ENCODE data around the gene MS4A8. TPM values are rescaled to one million over a fixed set of nuclear protein-coding genes. Genes with fewer than 3 reads are reported as not detected.
"Not testable (repeated sequence)": the region's sequence is repeated elsewhere in the genome, so short reads cannot be mapped to it uniquely, and the experiment has no call there.

MS4A8 gene
- total and polyA plus RNA-seq, 5 donors = 0.16 TPM; not detected in 4

- Histone ChIP-seq H3K9me3 (ENCODE audit: control insufficient read depth, low read length) (no peaks in the 10 kb centered on the region), H3K27ac (ENCODE audit: low read length) (no peak overlapping the region), H3K27me3 (ENCODE audit: control insufficient read depth, insufficient read depth) (no peaks in the 10 kb centered on the region), H3K4me3 (ENCODE audit: low read length) (no peak overlapping the region), H3K4me1 (ENCODE audit: control insufficient read depth, insufficient read depth, low read length) (peaks cover 2% of the 10 kb centered on the region)
- 64% methylated on average over 4 of the region's 4 CpGs for WGBS
- no peak for DNase-seq
- intact Hi-C loops (cut with DNase I) = no loop called here
- ATAC-seq = no peak
These were observed 2.0 kb downstream of the MS4A8 start for GRCh38 chr11:60701469-60701818.

- DNase-seq (no peak), ATAC-seq (no peak)
- no peak overlapping the region for H3K27ac ChIP-seq (ENCODE audit: low read length)
- H3K9me3 ChIP-seq (ENCODE audit: control insufficient read depth, low read length) = no peaks in the 10 kb centered on the region
- no peak overlapping the region for H3K4me3 ChIP-seq (ENCODE audit: low read length)
- peaks cover 2% of the 10 kb centered on the region for H3K4me1 ChIP-seq (ENCODE audit: control insufficient read depth, insufficient read depth, low read length)
- 89% methylated on average over 12 of the region's 12 CpGs for WGBS
- intact Hi-C loops (cut with DNase I) = no loop called here
- H3K27me3 ChIP-seq (ENCODE audit: control insufficient read depth, insufficient read depth) = no peaks in the 10 kb centered on the region
These were observed 4.0 kb downstream of the MS4A8 start for GRCh38 chr11:60703374-60703773.

- H3K4me3 ChIP-seq (ENCODE audit: low read length) = no peak overlapping the region
- no peaks in the 10 kb centered on the region for H3K9me3 ChIP-seq (ENCODE audit: control insufficient read depth, low read length)
- no peak overlapping the region for H3K27ac ChIP-seq (ENCODE audit: low read length)
- ATAC-seq = no peak
- 83% methylated on average over 5 of the region's 5 CpGs for WGBS
- H3K4me1 ChIP-seq (ENCODE audit: control insufficient read depth, insufficient read depth, low read length) = no peaks in the 10 kb centered on the region
- no peak for DNase-seq
- H3K27me3 ChIP-seq (ENCODE audit: control insufficient read depth, insufficient read depth) = no peaks in the 10 kb centered on the region
- intact Hi-C loops (cut with DNase I) = no loop called here
These were observed 6.5 kb downstream of the MS4A8 start for GRCh38 chr11:60705895-60706294.

GRCh38 chr11:60706931-60707330 is 7.5 kb downstream of the MS4A8 start:
- H3K9me3 ChIP-seq (ENCODE audit: control insufficient read depth, low read length) = no peaks in the 10 kb centered on the region
- H3K4me3 ChIP-seq (ENCODE audit: low read length) = no peak overlapping the region
- no peak for DNase-seq
- no peak for ATAC-seq
- intact Hi-C loops (cut with DNase I) = no loop called here
- 66% methylated on average over 5 of the region's 5 CpGs for WGBS
- H3K27me3 ChIP-seq (ENCODE audit: control insufficient read depth, insufficient read depth) = no peaks in the 10 kb centered on the region
- H3K4me1 ChIP-seq (ENCODE audit: control insufficient read depth, insufficient read depth, low read length) = no peaks in the 10 kb centered on the region
- H3K27ac ChIP-seq (ENCODE audit: low read length) = no peak overlapping the region

GRCh38 chr11:60710482-60710881 is 11.1 kb downstream of the MS4A8 start:
- no peak overlapping the region for H3K27ac ChIP-seq (ENCODE audit: low read length)
- WGBS = 69% methylated on average over 4 of the region's 4 CpGs
- DNase-seq (no peak), ATAC-seq (no peak)
- H3K27me3 ChIP-seq (ENCODE audit: control insufficient read depth, insufficient read depth) = no peaks in the 10 kb centered on the region
- no peaks in the 10 kb centered on the region for H3K9me3 ChIP-seq (ENCODE audit: control insufficient read depth, low read length)
- H3K4me3 ChIP-seq (ENCODE audit: low read length) = no peak overlapping the region
- H3K4me1 ChIP-seq (ENCODE audit: control insufficient read depth, insufficient read depth, low read length) = no peaks in the 10 kb centered on the region
- intact Hi-C loops (cut with DNase I) = no loop called here

GRCh38 chr11:60711276-60711675 is 11.9 kb downstream of the MS4A8 start:
- Histone ChIP-seq H3K27me3 (ENCODE audit: control insufficient read depth, insufficient read depth) (no peaks in the 10 kb centered on the region), H3K4me1 (ENCODE audit: control insufficient read depth, insufficient read depth, low read length) (no peaks in the 10 kb centered on the region), H3K4me3 (ENCODE audit: low read length) (no peak overlapping the region), H3K27ac (ENCODE audit: low read length) (no peak overlapping the region), H3K9me3 (ENCODE audit: control insufficient read depth, low read length) (no peaks in the 10 kb centered on the region)
- ATAC-seq (no peak), DNase-seq (no peak)
- 74% methylated on average over 4 of the region's 4 CpGs for WGBS
- intact Hi-C loops (cut with DNase I) = no loop called here

GRCh38 chr11:60713423-60713822 is 14.0 kb downstream of the MS4A8 start:
- H3K27ac ChIP-seq (ENCODE audit: low read length); H3K4me1 ChIP-seq (ENCODE audit: control insufficient read depth, insufficient read depth, low read length); ATAC-seq; H3K27me3 ChIP-seq (ENCODE audit: control insufficient read depth, insufficient read depth); H3K9me3 ChIP-seq (ENCODE audit: control insufficient read depth, low read length); DNase-seq; intact Hi-C loops (cut with DNase I); H3K4me3 ChIP-seq (ENCODE audit: low read length): not testable (repeated sequence)
- WGBS = 75% methylated on average over 6 of the region's 6 CpGs

GRCh38 chr11:60717956-60718355 is 18.5 kb downstream of the MS4A8 start:
- H3K4me1 ChIP-seq (ENCODE audit: control insufficient read depth, insufficient read depth, low read length) = no peaks in the 10 kb centered on the region
- intact Hi-C loops (cut with DNase I) = no loop called here
- no peak for DNase-seq
- H3K4me3 ChIP-seq (ENCODE audit: low read length) = no peak overlapping the region
- no peak overlapping the region for H3K27ac ChIP-seq (ENCODE audit: low read length)
- ATAC-seq = no peak
- WGBS = 83% methylated on average over 5 of the region's 5 CpGs
- no peaks in the 10 kb centered on the region for H3K27me3 ChIP-seq (ENCODE audit: control insufficient read depth, insufficient read depth)
- H3K9me3 ChIP-seq (ENCODE audit: control insufficient read depth, low read length) = no peaks in the 10 kb centered on the region

GRCh38 chr11:60718524-60719316 is 19.3 kb downstream of the MS4A8 start:
- Histone ChIP-seq H3K9me3 (ENCODE audit: control insufficient read depth, low read length) (no peaks in the 10 kb centered on the region), H3K4me3 (ENCODE audit: low read length) (no peak overlapping the region), H3K27me3 (ENCODE audit: control insufficient read depth, insufficient read depth) (no peaks in the 10 kb centered on the region), H3K27ac (ENCODE audit: low read length) (no peak overlapping the region), H3K4me1 (ENCODE audit: control insufficient read depth, insufficient read depth, low read length) (no peaks in the 10 kb centered on the region)
- 80% methylated on average over 10 of the region's 10 CpGs for WGBS
- no peak for DNase-seq
- intact Hi-C loops (cut with DNase I) = no loop called here
- ATAC-seq = no peak

- no peaks in the 10 kb centered on the region for H3K9me3 ChIP-seq (ENCODE audit: control insufficient read depth, low read length)
- WGBS = 81% methylated on average over 4 of the region's 4 CpGs
- ATAC-seq = no peak
- H3K4me1 ChIP-seq (ENCODE audit: control insufficient read depth, insufficient read depth, low read length) = no peaks in the 10 kb centered on the region
- no peaks in the 10 kb centered on the region for H3K27me3 ChIP-seq (ENCODE audit: control insufficient read depth, insufficient read depth)
- intact Hi-C loops (cut with DNase I) = no loop called here
- H3K4me3 ChIP-seq (ENCODE audit: low read length) = no peak overlapping the region
- DNase-seq = no peak
- H3K27ac ChIP-seq (ENCODE audit: low read length) = no peak overlapping the region
These were observed 20.0 kb downstream of the MS4A8 start for GRCh38 chr11:60719391-60719790.

- intact Hi-C loops (cut with DNase I) = no loop called here
- Histone ChIP-seq H3K27me3 (ENCODE audit: control insufficient read depth, insufficient read depth) (no peaks in the 10 kb centered on the region), H3K4me1 (ENCODE audit: control insufficient read depth, insufficient read depth, low read length) (no peaks in the 10 kb centered on the region), H3K4me3 (ENCODE audit: low read length) (no peak overlapping the region), H3K27ac (ENCODE audit: low read length) (no peak overlapping the region), H3K9me3 (ENCODE audit: control insufficient read depth, low read length) (no peaks in the 10 kb centered on the region)
- DNase-seq (no peak), ATAC-seq (no peak)
- WGBS = 77% methylated on average over 6 of the region's 6 CpGs
These were observed 21.0 kb downstream of the MS4A8 start for GRCh38 chr11:60720460-60720859.

- no peak for ATAC-seq
- no peaks in the 10 kb centered on the region for H3K27me3 ChIP-seq (ENCODE audit: control insufficient read depth, insufficient read depth)
- WGBS = 85% methylated on average over 3 of the region's 3 CpGs
- no peak within 1 kb of the TSS for H3K4me3 ChIP-seq (ENCODE audit: low read length)
- no peak within 1 kb of the TSS for H3K27ac ChIP-seq (ENCODE audit: low read length)
- intact Hi-C loops (cut with DNase I) = no loop called here
- no peaks in the 10 kb centered on the region for H3K4me1 ChIP-seq (ENCODE audit: control insufficient read depth, insufficient read depth, low read length)
- DNase-seq = no peak
- no peaks in the 10 kb centered on the region for H3K9me3 ChIP-seq (ENCODE audit: control insufficient read depth, low read length)
These were observed 25.0 kb downstream of the MS4A8 start, which contains the start of gene MS4A18 for GRCh38 chr11:60724420-60724819. TSS of gene MS4A18 (plus strand) at chr11:60724720.
